Cardiac muscle cell (in vitro differentiated cells and primary cell): ENCODE data around the gene IL17REL. TPM values are rescaled to one million over a fixed set of nuclear protein-coding genes. Genes with fewer than 3 reads are reported as not detected.
A peak's percentile ranks its signal among the peaks of the same experiment; 100 is the strongest.

Experiments
- DNase-seq, 2 donors: peaks; one replicate each; pipeline versions ENCODE4 v3.0.0 to v3.0.0-alpha.2; 2010 to 2017; ENCODE audit warnings: low read depth in 1 of 2, low spot score in 1 of 2
- H3K27ac ChIP-seq: fragments of 200-600 bp; sonication (generic); 2 replicates; pipeline ENCODE4 v1.5.1; 2016
- H3K27me3 ChIP-seq: fragments of 200-600 bp; sonication (generic); 2 replicates; pipeline ENCODE4 v1.6.0; 2016; ENCODE audit warnings: control low read depth
- H3K36me3 ChIP-seq: fragments of 200-600 bp; sonication (generic); 2 replicates; pipeline ENCODE4 v1.5.1; 2016; ENCODE audit warnings: control low read depth
- H3K4me1 ChIP-seq: fragments of 200-600 bp; sonication (generic); 2 replicates; pipeline ENCODE4 v1.8.1; 2017; ENCODE audit warnings: low read depth, mild to moderate bottlenecking, mixed run types
- H3K4me3 ChIP-seq: fragments of 200-600 bp; sonication (generic); 2 replicates; pipeline ENCODE4 v1.5.1; 2016; ENCODE audit warnings: mild to moderate bottlenecking
- H3K9me3 ChIP-seq: fragments of 200-600 bp; sonication (generic); 2 replicates; pipeline ENCODE4 v1.5.1; 2017; ENCODE audit warnings: low read depth, mild to moderate bottlenecking, control low read depth
- CTCF ChIP-seq: IDR thresholded peaks from 2 replicates; pipeline ENCODE4 v1.5.1; 2012; ENCODE audit warnings: low read depth, mild to moderate bottlenecking, low read length
- polyA plus RNA-seq: library from polyadenylated mRNA; unstranded; fragments of >200 nt; fragmentation: Nextera tagmentation; extraction: Ambion mirVana; gene quantifications from 2 replicates; pipeline ENCODE4 v1.2.1, GENCODE V29; 2016
- total RNA-seq: library from RNA; depleted of rRNA; stranded (reverse); fragments of >200 nt; gene quantifications from 2 replicates; pipeline ENCODE4 v1.2.3, GENCODE V29; 2016

Gene IL17REL
- total and polyA plus RNA-seq, 2 experiments from 2014 or later: 1.8 TPM; not detected in 1

DNA sequence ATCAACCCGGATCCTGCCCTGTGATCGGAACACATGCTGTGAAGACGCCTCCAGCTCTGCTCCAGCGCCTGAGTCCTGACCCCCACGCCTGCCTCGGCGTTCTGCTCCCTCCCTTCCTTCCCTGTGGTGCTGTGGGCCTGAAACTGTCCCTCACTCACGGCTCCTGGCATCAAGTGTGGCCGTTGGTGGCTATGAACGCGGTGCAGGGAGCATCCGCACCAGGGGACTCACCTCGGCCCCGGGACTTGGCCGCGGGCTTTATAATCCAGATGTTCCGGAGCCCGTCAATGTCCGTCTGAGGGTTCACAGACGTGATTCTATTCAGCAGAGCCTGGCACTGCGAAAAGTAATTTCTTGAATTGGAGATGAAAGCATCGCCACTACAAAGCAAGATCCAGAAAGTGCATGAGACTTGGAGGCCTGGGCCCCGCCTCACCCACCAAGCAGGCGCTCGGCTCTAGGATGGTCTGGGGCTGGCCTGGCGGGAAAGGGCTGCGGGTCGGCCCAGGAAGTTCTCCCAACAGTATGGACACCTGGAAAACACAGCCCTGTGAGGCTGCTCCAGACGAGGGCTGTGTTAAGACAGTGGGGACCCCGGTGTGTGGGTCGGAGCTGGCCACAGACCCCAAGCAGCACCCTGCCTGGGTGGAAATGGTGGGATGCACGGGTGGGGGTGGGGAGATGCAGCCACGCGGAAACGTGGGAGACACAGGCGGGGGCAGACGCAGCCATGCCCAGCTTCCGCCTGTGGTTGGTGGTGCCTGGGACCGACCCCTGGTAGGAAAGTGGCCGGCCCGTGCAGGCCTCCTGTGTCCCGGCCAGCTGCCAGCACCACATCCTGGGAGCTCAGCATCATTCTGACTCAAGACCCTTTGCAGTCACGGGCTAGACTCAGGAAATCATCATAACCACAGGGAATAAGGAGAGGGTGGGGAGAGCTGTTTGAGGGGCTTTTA lies 21.8 kb upstream of the IL17REL start:
- H3K4me1 ChIP-seq: no peaks in the 10 kb centered on the region
- DNase-seq: peak in 1 of 2 donors; percentile 38
- H3K36me3 ChIP-seq: no peaks in the 10 kb centered on the region
- no peak overlapping the region for H3K4me3 ChIP-seq
- H3K27ac ChIP-seq: no peak overlapping the region
- H3K9me3 ChIP-seq: no peaks in the 10 kb centered on the region
- no peak for TF ChIP-seq CTCF
- H3K27me3 ChIP-seq: peaks cover 15% of the 10 kb centered on the region

GRCh38 chr22:50032941-50033601 lies 20.5 kb upstream of the IL17REL start:
- Histone ChIP-seq H3K4me1 (no peaks in the 10 kb centered on the region), H3K36me3 (no peaks in the 10 kb centered on the region), H3K27me3 (peaks cover 22% of the 10 kb centered on the region), H3K9me3 (no peaks in the 10 kb centered on the region), H3K4me3 (no peak overlapping the region), H3K27ac (no peak overlapping the region)
- TF ChIP-seq CTCF: no peak
- no peak for DNase-seq

GRCh38 chr22:50032109-50032871 lies 19.7 kb upstream of the IL17REL start:
- Histone ChIP-seq H3K4me3 (no peak overlapping the region), H3K9me3 (no peaks in the 10 kb centered on the region), H3K36me3 (no peaks in the 10 kb centered on the region), H3K27me3 (peaks cover 24% of the 10 kb centered on the region), H3K27ac (no peak overlapping the region), H3K4me1 (no peaks in the 10 kb centered on the region)
- TF ChIP-seq CTCF: no peak
- DNase-seq: no peak

- Histone ChIP-seq H3K4me1 (no peaks in the 10 kb centered on the region), H3K36me3 (no peaks in the 10 kb centered on the region), H3K9me3 (no peaks in the 10 kb centered on the region), H3K4me3 (no peak overlapping the region), H3K27me3 (peaks cover 30% of the 10 kb centered on the region), H3K27ac (no peak overlapping the region)
- no peak for DNase-seq
- TF ChIP-seq CTCF: no peak
These were observed 18.9 kb upstream of the IL17REL start for GRCh38 chr22:50031189-50032091.
